Naive thymus-derived CD4-positive, alpha-beta T cell (primary cell): ENCODE results near the gene DCXR. TPM values are rescaled to one million over a fixed set of nuclear protein-coding genes. Genes with fewer than 3 reads are reported as not detected.

Experiments
- ATAC-seq: fragments of 150-1000 bp; cut with Tn5 transposase; 2 replicates; pipeline ENCODE4 v1.10.0; 2021; ENCODE audit warnings: mild to moderate bottlenecking, moderate library complexity
- CTCF ChIA-PET: fragments of 350-600 bp; sonication (Branson Sonifier 250); formaldehyde crosslinking; loops from one replicate; lab custom pipeline; 2021; ENCODE audit warnings: antibody characterized with exemption; lab: Charles Lee
- POLR2A ChIA-PET: fragments of 350-600 bp; sonication (Branson Sonifier 250); formaldehyde crosslinking; loops from one replicate; lab custom pipeline; 2021; ENCODE audit warnings: antibody characterized with exemption, inconsistent platforms; lab: Charles Lee
- DNase-seq, 9 donors: peaks; one replicate each; pipeline versions ENCODE4 v3.0.0 to v3.0.0-alpha.2; 2020 to 2022; ENCODE audit warnings: mixed read lengths in 1 of 9
- H3K27ac ChIP-seq: one replicate; pipeline ENCODE4 v1.7.0; 2013; ENCODE audit warnings: mild to moderate bottlenecking, low read depth, low read length, moderate library complexity
- H3K27me3 ChIP-seq, 2 donors: one replicate each; pipeline ENCODE4 v1.7.0; 2013; ENCODE audit warnings: low read length in 2 of 2, mild to moderate bottlenecking in 2 of 2, moderate library complexity in 2 of 2; ENCODE audit not compliant: control insufficient read depth in 2 of 2, insufficient read depth in 2 of 2
- H3K36me3 ChIP-seq, 3 experiments: 1 replicate in 2 of 3; 2 replicates in 1 of 3; pipeline ENCODE4 v1.7.0; 2013; ENCODE audit warnings: low read length in 3 of 3, mild to moderate bottlenecking in 3 of 3, moderate library complexity in 1 of 3; ENCODE audit not compliant: insufficient read depth in 3 of 3, control insufficient read depth in 2 of 3
- H3K4me1 ChIP-seq, 2 donors: one replicate each; pipeline ENCODE4 v1.7.0; 2013; ENCODE audit warnings: low read length in 2 of 2, mild to moderate bottlenecking in 2 of 2, moderate library complexity in 1 of 2; ENCODE audit not compliant: control insufficient read depth in 2 of 2, insufficient read depth in 2 of 2
- H3K4me3 ChIP-seq: 2 replicates; pipeline ENCODE4 v1.7.0; 2013; ENCODE audit warnings: mild to moderate bottlenecking, low read length
- H3K9me3 ChIP-seq, 3 experiments: 1 replicate in 2 of 3; 2 replicates in 1 of 3; pipeline ENCODE4 v1.7.0; 2013; ENCODE audit warnings: low read length in 3 of 3; ENCODE audit not compliant: control insufficient read depth in 2 of 3
- H3K27ac Mint-ChIP-seq, 9 donors: one replicate each; pipeline ENCODE4 v1.8.0; 2020 to 2022; ENCODE audit warnings: mixed read lengths in 9 of 9, mild to moderate bottlenecking in 8 of 9, moderate library complexity in 5 of 9, inconsistent platforms in 2 of 9
- H3K27me3 Mint-ChIP-seq, 5 donors: one replicate each; pipeline ENCODE4 v1.8.0; 2021 to 2022; ENCODE audit warnings: mixed read lengths in 5 of 5, mild to moderate bottlenecking in 1 of 5
- H3K36me3 Mint-ChIP-seq, 5 donors: one replicate each; pipeline ENCODE4 v1.8.0; 2020 to 2022; ENCODE audit warnings: mixed read lengths in 5 of 5, mild to moderate bottlenecking in 3 of 5, inconsistent platforms in 1 of 5
- H3K4me1 Mint-ChIP-seq, 7 donors: one replicate each; pipeline ENCODE4 v1.8.0; 2020 to 2022; ENCODE audit warnings: mixed read lengths in 7 of 7, mild to moderate bottlenecking in 3 of 7, inconsistent platforms in 1 of 7
- H3K4me3 Mint-ChIP-seq, 10 donors: one replicate each; pipeline ENCODE4 v1.8.0; 2020 to 2022; ENCODE audit warnings: mild to moderate bottlenecking in 10 of 10, mixed read lengths in 10 of 10, moderate library complexity in 6 of 10, inconsistent platforms in 2 of 10
- H3K9me3 Mint-ChIP-seq, 11 donors: one replicate each; pipeline ENCODE4 v1.8.0; 2020 to 2022; ENCODE audit warnings: mixed read lengths in 11 of 11, mild to moderate bottlenecking in 4 of 11, inconsistent platforms in 1 of 11, moderate library complexity in 1 of 11
- intact Hi-C, 2 donors: fragments of 100-400 bp; cut with micrococcal nuclease; formaldehyde crosslinking; loops; one replicate each; pipeline ENCODE4 v1.15.1; 2023
- polyA plus RNA-seq, 2 donors: library from polyadenylated mRNA; unstranded; fragments of 300-500 nt; fragmentation: Illumina TruSeq; gene quantifications; one replicate each; pipeline ENCODE4 v1.2.3, GENCODE V29; 2021
- total RNA-seq, 6 experiments: library from RNA in 5 of 6; stranded (reverse) in 5 of 6; gene quantifications; 1 replicate in 5 of 6; 2 replicates in 1 of 6; pipeline ENCODE4 v1.2.3 and lab custom pipeline; 2021 to 2026

Gene DCXR
- total and polyA plus RNA-seq, 7 experiments from 2014 or later: 63.0 to 228 (median 98.4) TPM

GRCh38 chr17:82063424-82064415 is 26.2 kb upstream of the DCXR start:
- H3K27ac ChIP-seq: peak overlapping the region; percentile 19
- Mint-ChIP-seq H3K9me3 (no peaks in the 10 kb centered on the region), H3K4me3 (peak overlapping the region; percentile 47 to 81 (median 70)), H3K4me1 (peaks cover 0 to 18% (median 10%) of the 10 kb centered on the region in 7 donors), H3K36me3 (peaks cover 0 to 4% (median 0%) of the 10 kb centered on the region in 5 donors), H3K27ac (peak overlapping the region in 7 of 9 donors; percentile 21 to 76 (median 57)), H3K27me3 (no peaks in the 10 kb centered on the region)
- H3K9me3 ChIP-seq: no peaks in the 10 kb centered on the region
- CTCF ChIA-PET: no interaction called here
- ATAC-seq (no peak), DNase-seq (peak in 1 of 9 donors; percentile 7)
- H3K36me3 ChIP-seq: peaks cover 0 to 51% (median 7%) of the 10 kb centered on the region in 3 experiments
- POLR2A ChIA-PET: interaction anchor here (1.7 to 3.9 kb wide), 2 partner anchors 11 to 63 kb away, joined by 6 to 54 read pairs; partner anchors contain the start of genes GPS1 and RFNG
- no peaks in the 10 kb centered on the region for H3K27me3 ChIP-seq
- intact Hi-C loops: no loop called here
- H3K4me3 ChIP-seq: no peak overlapping the region
- H3K4me1 ChIP-seq: peaks cover 8 to 27% of the 10 kb centered on the region in 2 donors

- CTCF ChIA-PET: no interaction called here
- Histone ChIP-seq H3K4me3 (no peak overlapping the region), H3K9me3 (no peaks in the 10 kb centered on the region), H3K4me1 (peaks cover 8 to 27% of the 10 kb centered on the region in 2 donors), H3K36me3 (peaks cover 0 to 58% (median 7%) of the 10 kb centered on the region in 3 experiments), H3K27me3 (no peaks in the 10 kb centered on the region), H3K27ac (no peak overlapping the region)
- Mint-ChIP-seq H3K4me1 (peaks cover 0 to 18% (median 10%) of the 10 kb centered on the region in 7 donors), H3K9me3 (no peaks in the 10 kb centered on the region), H3K4me3 (peak overlapping the region in 1 of 10 donors; percentile 44), H3K27ac (no peak overlapping the region), H3K36me3 (peaks cover 0 to 5% (median 0%) of the 10 kb centered on the region in 5 donors), H3K27me3 (no peaks in the 10 kb centered on the region)
- POLR2A ChIA-PET: interaction anchor here (1.7 kb wide), 1 partner anchor 64 kb away, joined by 6 read pairs; no protein-coding TSS in a partner anchor
- DNase-seq: no peak
- intact Hi-C loops: no loop called here
- ATAC-seq: no peak
These were observed 25.5 kb upstream of the DCXR start for GRCh38 chr17:82062984-82063368.

GRCh38 chr17:82062076-82062983 is 24.8 kb upstream of the DCXR start:
- Histone ChIP-seq H3K9me3 (no peaks in the 10 kb centered on the region), H3K27me3 (no peaks in the 10 kb centered on the region), H3K4me3 (no peak overlapping the region), H3K27ac (no peak overlapping the region), H3K36me3 (peaks cover 0 to 65% (median 10%) of the 10 kb centered on the region in 3 experiments), H3K4me1 (peaks cover 8 to 27% of the 10 kb centered on the region in 2 donors)
- H3K36me3 Mint-ChIP-seq: peaks cover 0 to 9% (median 0%) of the 10 kb centered on the region in 5 donors
- H3K9me3 Mint-ChIP-seq: no peaks in the 10 kb centered on the region
- H3K27ac Mint-ChIP-seq: peak overlapping the region in 2 of 9 donors; percentile 33 to 51
- H3K4me1 Mint-ChIP-seq: peaks cover 0 to 18% (median 10%) of the 10 kb centered on the region in 7 donors
- H3K27me3 Mint-ChIP-seq: no peaks in the 10 kb centered on the region
- CTCF ChIA-PET: no interaction called here
- DNase-seq (no peak), ATAC-seq (no peak)
- peak overlapping the region in 1 of 10 donors; percentile 44 for H3K4me3 Mint-ChIP-seq
- intact Hi-C loops: no loop called here
- POLR2A ChIA-PET: interaction anchor here (0.8 kb wide), 1 partner anchor 9 kb away, joined by 4 read pairs; no protein-coding TSS in a partner anchor

GRCh38 chr17:82061047-82061925 is 23.8 kb upstream of the DCXR start:
- Histone ChIP-seq H3K4me3 (no peak overlapping the region), H3K27me3 (no peaks in the 10 kb centered on the region), H3K36me3 (peaks cover 0 to 75% (median 14%) of the 10 kb centered on the region in 3 experiments), H3K9me3 (no peaks in the 10 kb centered on the region), H3K4me1 (peaks cover 4 to 24% of the 10 kb centered on the region in 2 donors), H3K27ac (no peak overlapping the region)
- Mint-ChIP-seq H3K9me3 (no peaks in the 10 kb centered on the region), H3K27ac (peak overlapping the region in 2 of 9 donors; percentile 17 to 61), H3K36me3 (peaks cover 0 to 9% (median 0%) of the 10 kb centered on the region in 5 donors), H3K27me3 (no peaks in the 10 kb centered on the region), H3K4me3 (no peak overlapping the region), H3K4me1 (peaks cover 0 to 12% (median 8%) of the 10 kb centered on the region in 7 donors)
- POLR2A ChIA-PET: interaction anchor here (0.8 kb wide), 1 partner anchor 8 kb away, joined by 4 read pairs; no protein-coding TSS in a partner anchor
- DNase-seq (peak in 1 of 9 donors; percentile 7), ATAC-seq (no peak)
- CTCF ChIA-PET: no interaction called here
- intact Hi-C loops: no loop called here

GRCh38 chr17:82060614-82061013 is 23.1 kb upstream of the DCXR start:
- Mint-ChIP-seq H3K9me3 (no peaks in the 10 kb centered on the region), H3K36me3 (peaks cover 0 to 9% (median 0%) of the 10 kb centered on the region in 5 donors), H3K4me3 (no peak overlapping the region), H3K27me3 (no peaks in the 10 kb centered on the region), H3K4me1 (peaks cover 0 to 9% (median 5%) of the 10 kb centered on the region in 7 donors), H3K27ac (no peak overlapping the region)
- ChIA-PET CTCF (no interaction called here), POLR2A (interaction anchor here (0.6 kb wide), 1 partner anchor 1120 kb away, joined by 3 read pairs; no protein-coding TSS in a partner anchor)
- Histone ChIP-seq H3K27me3 (no peaks in the 10 kb centered on the region), H3K4me3 (no peak overlapping the region), H3K4me1 (peaks cover 0 to 20% of the 10 kb centered on the region in 2 donors), H3K27ac (no peak overlapping the region), H3K9me3 (no peaks in the 10 kb centered on the region), H3K36me3 (peaks cover 0 to 82% (median 18%) of the 10 kb centered on the region in 3 experiments)
- intact Hi-C loops: no loop called here
- DNase-seq: no peak
- no peak for ATAC-seq
